Limb (tissue), 2 donors: ENCODE measurements around the gene SMCR8.
"Not testable (repeated sequence)": the region's sequence is repeated elsewhere in the genome, so short reads cannot be mapped to it uniquely, and the experiment has no call there.

Source experiments
- DNase-seq, 2 donors: peaks; one replicate each; pipeline ENCODE4 v3.0.0-alpha.2; 2016; ENCODE audit errors: extremely low spot score in 2 of 2

The SMCR8 gene

DNA sequence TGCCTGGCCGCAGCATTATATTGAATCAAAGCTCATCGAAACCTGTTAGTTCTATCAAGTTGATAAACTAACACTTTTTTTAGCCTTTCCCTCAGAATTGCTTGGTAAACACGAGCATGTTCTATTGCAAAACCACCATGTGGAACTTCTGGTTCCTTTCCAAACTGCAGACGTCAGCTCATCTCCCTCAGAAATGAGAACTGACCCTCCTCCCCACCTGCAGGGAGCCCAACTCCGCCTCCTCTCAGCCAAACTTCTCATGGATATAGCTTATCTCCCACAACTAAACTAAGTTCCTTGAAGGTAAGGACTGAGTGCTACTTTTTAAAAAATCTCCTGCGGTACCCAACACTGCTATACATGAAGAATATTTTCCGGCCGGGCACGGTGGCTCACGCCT, 41.5 kb downstream of the SMCR8 start:
- no peak for DNase-seq

DNA sequence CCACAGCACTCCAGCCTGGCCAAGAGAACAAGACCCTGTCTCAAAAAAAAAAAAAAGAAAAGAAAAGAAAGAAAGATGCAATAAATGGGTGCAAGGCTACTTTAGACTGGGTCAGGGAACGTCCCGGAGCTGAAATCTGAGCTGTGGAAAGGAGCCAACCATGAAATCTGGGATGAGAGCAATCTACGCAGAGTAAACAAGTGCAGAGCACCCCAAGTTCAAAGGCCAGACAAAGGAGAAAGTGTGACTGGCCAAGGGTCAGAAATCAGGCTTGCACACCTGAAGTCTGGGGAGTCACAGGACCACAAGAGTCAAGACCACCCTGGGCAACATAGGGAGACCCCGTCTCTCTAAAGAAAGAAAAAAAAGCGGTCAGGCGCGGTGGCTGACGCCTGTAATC, 45.4 kb downstream of the SMCR8 start:
- DNase-seq, result no peak

DNA sequence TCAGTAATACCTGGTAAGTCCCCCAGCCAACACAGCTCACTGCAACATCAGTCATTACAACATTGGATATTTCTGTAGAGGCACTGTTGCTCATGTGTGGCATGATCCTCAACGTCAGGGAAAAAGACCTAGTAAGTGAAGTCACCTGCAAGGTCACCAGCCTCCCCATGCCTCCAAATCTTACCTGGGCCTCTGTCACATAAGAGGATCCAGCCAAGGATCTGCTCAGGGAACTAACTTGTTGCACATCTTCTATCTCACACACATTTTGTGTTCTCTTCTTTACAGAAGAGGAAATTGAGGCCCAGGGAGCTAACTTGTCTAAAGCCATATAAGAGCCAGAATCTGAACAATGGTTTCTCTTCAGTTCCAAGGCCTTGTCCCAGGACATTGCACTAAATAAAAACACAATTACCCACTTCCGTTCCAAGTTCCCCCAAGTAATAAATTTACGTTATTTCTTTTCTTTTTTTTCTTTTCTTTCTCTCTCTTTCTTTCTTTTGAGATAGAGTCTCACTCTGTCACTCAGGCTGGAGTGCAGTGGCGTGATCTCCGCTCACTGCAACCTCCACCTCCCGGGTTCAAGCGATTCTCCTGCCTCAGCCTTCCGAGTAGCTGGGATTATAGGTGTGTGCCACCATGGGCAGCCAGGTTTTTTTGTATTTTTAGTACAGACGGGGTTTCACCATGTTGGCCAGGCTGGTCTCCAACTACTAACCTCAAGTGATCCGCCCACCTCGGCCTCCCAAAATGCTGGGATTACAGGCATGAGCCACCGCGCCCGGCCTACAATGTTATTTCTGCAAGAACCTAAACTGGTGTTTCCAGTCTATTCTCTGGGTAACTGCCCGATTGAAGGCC, 47.0 kb downstream of the SMCR8 start:
- DNase-seq, result no peak

DNA sequence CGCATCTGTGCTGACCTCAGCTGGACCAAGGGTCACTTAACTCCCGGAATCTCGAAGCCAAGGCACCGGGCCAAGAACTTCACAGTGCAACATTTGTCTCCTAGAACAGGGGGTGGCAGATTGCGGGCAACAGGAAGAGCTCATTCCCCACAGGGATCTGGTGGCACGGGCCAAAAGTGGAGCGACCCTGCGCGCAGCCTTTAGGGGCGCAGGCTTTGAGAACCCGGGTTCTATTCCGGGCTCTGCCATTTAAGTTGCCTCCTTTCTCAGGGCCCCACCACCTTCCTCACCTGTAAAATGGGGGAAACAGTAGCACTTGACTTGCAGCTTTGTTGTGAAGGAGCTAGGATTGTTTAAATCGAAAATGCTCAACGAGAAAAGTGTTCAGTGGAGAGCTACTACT, 47.6 kb downstream of the SMCR8 start:
- DNase-seq, result peak in 1 of 2 donors; percentile 43

DNA sequence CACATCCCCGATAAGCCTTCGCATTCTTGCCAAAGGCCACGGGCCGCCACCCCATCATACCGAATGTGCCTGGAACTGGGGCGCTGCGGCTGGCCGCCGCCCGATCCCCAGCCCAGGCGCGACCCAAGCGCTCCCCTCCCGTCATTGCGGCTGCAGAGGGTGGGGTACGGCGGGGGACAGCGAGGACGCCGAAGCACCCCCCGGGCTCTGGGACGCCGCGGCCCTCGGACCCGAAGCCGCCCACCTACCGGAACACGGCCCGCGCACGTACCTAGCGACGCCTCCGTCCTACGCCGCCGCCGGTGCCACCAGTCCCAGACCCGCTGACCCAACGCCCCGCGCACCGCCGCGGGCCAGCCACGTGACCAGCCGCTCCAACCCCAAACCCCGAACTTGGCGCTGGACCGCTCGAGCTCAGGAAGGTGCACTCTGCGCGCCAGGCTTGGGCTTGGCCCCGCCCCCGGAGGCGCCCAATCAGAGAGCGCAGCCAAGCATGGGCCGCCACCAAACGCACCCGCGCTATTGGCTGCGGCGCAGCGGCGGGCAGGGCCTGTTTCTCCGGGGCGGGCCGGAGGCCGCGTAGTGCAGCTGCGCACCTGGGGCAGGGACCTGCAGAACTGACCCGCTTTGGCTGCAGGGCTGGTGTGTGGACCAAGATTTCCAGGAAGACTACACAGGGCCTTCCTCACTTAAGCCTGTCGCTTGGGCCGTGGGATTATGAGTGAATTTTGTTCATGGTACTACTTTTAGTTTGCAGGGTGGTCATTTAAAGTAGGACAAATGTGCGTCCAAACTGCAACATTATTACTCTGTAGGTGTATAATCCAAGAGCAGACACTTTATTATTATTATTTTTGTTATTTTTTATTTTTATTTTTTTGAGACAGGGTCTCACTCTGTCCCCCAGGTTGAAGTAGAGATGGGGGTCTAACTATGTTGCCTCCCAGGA, 48.3 kb downstream of the SMCR8 start, which contains the start of gene SHMT1:
SHMT1 (minus strand) TSS at position 450 of the 949 bp plus-strand sequence. CDS start 7,569 bp downstream, outside the sequence.
- DNase-seq, result peak; percentile 92 to 93

DNA sequence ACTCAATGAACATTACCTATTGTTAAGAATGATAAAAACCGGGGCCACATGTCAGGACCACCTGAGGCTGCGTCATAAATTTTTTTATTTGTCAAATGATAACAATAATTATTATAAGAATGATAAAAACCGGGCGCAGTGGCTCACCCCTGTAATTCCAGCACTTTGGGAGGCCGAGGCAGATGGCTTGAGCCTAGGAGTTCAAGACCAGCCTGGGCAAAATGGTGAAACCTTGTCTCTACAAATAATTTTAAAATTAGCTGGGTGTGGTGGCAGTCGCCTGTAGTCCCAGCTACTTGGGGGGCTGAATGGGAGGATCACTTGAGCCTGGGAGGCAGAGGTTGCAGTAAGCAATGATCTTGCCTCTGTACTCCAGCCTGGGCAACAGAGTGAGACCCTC, 49.1 kb downstream of the SMCR8 start:
- no peak for DNase-seq

DNA sequence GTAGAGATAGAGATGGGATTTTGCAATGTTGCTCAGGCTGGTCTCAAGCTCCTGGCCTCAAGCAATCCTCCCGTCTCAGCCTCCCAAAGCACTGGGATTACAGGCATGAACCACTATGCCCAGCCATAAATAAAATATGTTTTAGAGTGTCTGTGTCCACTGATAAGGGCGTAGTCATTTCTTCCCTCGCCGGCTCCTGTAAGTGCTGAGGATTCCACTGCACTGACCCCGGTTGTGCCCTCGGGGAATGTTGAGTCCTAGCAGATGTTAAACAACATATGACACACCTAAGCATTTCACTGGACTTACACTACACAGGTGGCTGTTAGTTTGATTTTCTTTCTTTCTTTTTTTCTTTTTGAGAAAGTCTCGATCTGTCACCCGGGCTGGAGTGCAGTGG, 53.9 kb downstream of the SMCR8 start:
- no peak for DNase-seq

DNA sequence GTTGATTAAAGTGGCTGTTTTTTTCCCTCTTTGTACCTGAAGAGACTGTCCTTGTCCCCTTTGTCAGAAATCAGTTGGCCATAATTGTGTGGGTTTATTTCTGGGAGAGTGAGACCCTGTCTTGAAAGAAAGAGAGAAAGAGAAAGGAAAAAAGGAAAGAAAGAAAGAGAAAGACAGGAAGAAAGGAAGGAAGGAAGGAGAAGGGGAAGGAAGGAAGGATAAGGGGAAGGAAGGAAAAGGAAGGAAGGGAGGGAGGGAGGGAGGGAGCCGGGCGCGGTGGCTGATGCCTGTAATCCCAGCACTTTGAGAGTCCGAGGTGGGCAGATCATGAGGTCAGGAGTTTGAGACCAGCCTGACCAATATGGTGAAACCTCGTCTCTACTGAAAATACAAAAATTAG, 55.7 kb downstream of the SMCR8 start:
- DNase-seq, result no peak

DNA sequence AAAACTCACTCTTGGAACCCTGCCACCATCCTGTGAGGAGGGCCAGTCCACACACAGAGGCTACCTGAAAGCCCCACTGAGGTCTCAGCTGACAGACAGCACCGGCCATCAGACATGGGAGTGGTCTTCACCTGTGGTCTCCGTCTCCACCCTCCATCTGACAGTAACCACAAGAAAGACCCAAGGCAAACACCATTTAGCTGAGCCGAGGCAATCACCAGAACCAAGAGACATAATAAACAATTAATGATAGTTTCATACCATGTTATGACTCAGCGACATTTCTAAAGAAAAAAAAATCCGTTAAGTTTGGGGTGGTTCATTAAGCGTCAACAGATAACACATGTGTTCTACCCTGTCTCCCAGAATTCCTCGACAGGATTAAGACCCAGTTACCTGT, 56.4 kb downstream of the SMCR8 start:
- DNase-seq, result no peak

DNA sequence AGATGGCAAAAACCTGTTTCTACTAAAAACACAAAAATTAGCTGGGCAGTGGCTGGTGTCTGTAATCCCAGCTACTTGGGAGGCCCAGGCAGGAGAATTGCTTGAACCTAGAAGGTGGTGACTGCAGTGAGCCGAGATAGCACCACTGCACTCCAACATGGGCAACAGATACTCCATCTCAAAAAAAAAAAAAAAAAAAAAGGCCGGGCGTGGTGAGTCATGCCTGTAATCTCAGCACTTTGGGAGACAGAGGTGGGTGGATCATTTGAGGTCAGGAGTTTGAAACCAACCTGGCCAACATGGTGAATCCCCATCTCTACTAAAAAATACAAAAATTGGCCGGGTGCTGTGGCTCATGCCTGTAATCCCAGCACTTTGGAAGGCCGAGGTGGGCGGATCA, 58.1 kb downstream of the SMCR8 start:
- not testable (repeated sequence) for DNase-seq

DNA sequence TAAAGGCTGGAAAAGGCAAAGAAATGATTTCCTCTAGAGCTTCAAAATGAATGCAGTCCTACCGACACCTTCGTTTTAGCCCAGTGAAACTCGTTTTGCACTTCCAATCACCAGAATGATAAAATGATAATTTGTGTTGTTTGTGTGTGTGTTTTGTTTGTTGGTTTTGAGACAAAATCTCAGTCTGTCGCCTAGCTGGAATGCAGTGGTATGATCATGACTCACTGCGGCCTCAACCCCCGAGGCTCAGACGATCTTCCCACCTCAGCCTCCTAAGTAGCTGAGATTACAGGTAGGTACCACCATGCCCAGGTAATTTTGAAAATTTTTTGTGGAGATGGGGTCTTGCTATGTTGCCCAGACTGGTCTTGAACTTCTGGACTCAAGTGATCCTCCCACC, 59.1 kb downstream of the SMCR8 start:
- DNase-seq, result no peak
